ENCODE measurements around the gene SPEF2.
A peak's percentile ranks its signal among the peaks of the same experiment; 100 is the strongest.

SPEF2 gene

GRCh38 chr5:35859101-35859661, 241.5 kb downstream of the SPEF2 start:
- peak; percentile 71 for DNase-seq

- peak; percentile 86 for DNase-seq
Measured at GRCh38 chr5:35860686-35861085, 243.0 kb downstream of the SPEF2 start.

- no peak for DNase-seq
Measured at GRCh38 chr5:35861718-35862117, 244.1 kb downstream of the SPEF2 start.

GRCh38 chr5:35862126-35862525, 244.5 kb downstream of the SPEF2 start:
- no peak for DNase-seq

GRCh38 chr5:35863159-35863558, 245.5 kb downstream of the SPEF2 start:
- DNase-seq: no peak
